SJSA1 (cell line): ENCODE data around the gene TBCA. TPM values are rescaled to one million over a fixed set of nuclear protein-coding genes. Genes with fewer than 3 reads are reported as not detected.
A peak's percentile ranks its signal among the peaks of the same experiment; 100 is the strongest.

Experiments
- DNase-seq, 2 experiments: peaks; one replicate each; pipeline ENCODE4 v3.0.0-alpha.2; 2015 to 2020; ENCODE audit warnings: low spot score in 2 of 2, low read depth in 1 of 2
- H3K27ac ChIP-seq: fragments of 250-450 bp; sonication (Bioruptor Pico); 2 replicates; pipeline ENCODE4 v1.5.1; 2020; ENCODE audit warnings: mild to moderate bottlenecking, moderate library complexity
- H3K27me3 ChIP-seq: fragments of 250-450 bp; sonication (Bioruptor Pico); replicated peaks from 2 replicates; pipeline ENCODE4 v1.5.1; 2020; ENCODE audit warnings: mild to moderate bottlenecking, moderate library complexity
- H3K36me3 ChIP-seq: fragments of 250-450 bp; sonication (Bioruptor Pico); 2 replicates; pipeline ENCODE4 v1.5.1; 2020; ENCODE audit warnings: mild to moderate bottlenecking
- H3K4me1 ChIP-seq: fragments of 250-450 bp; sonication (Bioruptor Pico); replicated peaks from 2 replicates; pipeline ENCODE4 v1.6.1; 2021; ENCODE audit warnings: mild to moderate bottlenecking
- H3K4me3 ChIP-seq: fragments of 250-450 bp; sonication (Bioruptor Pico); 2 replicates; pipeline ENCODE4 v1.5.1; 2020; ENCODE audit warnings: mild to moderate bottlenecking
- H3K9me3 ChIP-seq: fragments of 250-450 bp; sonication (Bioruptor Pico); replicated peaks from 2 replicates; pipeline ENCODE4 v1.5.1; 2020; ENCODE audit warnings: mild to moderate bottlenecking
- total RNA-seq: library from RNA; depleted of rRNA; stranded (reverse); fragments of >200 nt; shearing (Covaris generic); gene quantifications from 2 replicates; pipeline ENCODE4 v1.2.3, GENCODE V29; 2014

Gene TBCA
- total RNA-seq, 1 experiment from 2014 or later: 167 TPM

DNA sequence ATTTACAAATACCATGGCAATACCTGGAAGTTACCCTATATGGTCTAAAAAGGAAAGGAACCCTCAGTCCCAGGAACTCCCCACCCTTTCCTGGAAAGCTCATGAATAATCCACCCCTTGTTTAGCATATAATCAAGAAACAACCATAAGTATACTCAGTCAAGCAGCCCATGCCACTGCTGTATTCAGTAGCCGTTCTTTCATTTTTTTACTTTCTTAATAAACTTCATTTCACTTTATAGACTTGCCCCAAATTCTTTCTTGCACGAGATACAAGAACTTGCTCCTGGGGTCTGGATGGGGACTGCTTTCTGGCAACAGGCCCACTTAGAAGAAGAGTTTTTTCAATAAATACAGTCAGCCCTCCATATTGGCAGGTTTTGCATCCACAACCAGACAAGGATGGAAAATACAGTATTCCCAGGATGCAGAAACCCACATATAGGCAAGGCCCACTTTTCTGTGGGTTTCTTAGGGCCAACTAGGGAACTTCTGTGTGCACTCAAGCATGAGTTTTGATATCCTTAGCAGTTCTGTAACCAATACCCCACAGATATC is 2.8 kb upstream of the TBCA start:
- Histone ChIP-seq H3K36me3 (peaks cover 17% of the 10 kb centered on the region), H3K9me3 (no peaks in the 10 kb centered on the region), H3K27me3 (no peaks in the 10 kb centered on the region), H3K4me3 (no peak overlapping the region), H3K27ac (no peak overlapping the region), H3K4me1 (peaks cover 11% of the 10 kb centered on the region)
- no peak for DNase-seq

DNA sequence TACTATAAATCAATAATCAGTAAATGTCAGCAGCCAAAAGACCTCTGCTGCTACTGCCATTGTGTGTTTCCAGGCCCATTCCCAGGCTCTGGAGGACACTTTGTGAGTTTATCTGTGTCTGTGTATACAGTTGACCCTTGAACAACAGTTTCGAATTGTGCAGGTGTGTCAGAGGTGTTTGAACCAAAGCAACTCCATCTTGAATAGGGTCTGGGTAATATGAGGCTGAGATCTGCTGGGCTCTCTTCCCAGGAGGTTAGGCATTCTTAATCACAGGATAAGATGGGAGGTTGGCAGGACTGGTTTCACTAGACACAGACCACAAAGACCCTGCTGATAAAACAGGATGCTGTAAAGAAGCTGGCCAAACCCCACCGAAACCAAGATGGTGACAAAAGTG is 2.3 kb upstream of the TBCA start:
- DNase-seq: no peak
- Histone ChIP-seq H3K27ac (no peak overlapping the region), H3K9me3 (no peaks in the 10 kb centered on the region), H3K4me3 (no peak overlapping the region), H3K27me3 (no peaks in the 10 kb centered on the region), H3K36me3 (peaks cover 22% of the 10 kb centered on the region), H3K4me1 (peaks cover 11% of the 10 kb centered on the region)

DNA sequence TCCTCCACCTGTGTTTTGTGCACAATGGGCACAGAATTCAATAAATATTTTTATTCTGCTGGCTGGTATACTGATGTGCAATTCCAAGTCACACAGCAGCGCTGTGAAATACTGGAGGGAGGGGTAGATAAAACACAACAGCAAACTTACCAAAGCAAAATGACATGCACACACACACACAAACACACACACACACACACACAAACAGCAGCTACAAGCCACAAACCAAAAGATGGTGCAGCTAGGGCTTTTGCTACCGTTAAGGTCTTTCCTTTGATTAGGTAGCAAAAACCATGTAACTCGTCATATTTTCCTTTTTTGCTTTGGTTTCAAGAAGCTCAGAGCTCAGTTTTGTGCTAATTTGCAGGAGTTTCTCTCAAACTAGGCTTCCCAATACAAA is 1.8 kb upstream of the TBCA start:
- H3K27ac ChIP-seq: no peak overlapping the region
- no peak for DNase-seq
- H3K27me3 ChIP-seq: no peaks in the 10 kb centered on the region
- peaks cover 27% of the 10 kb centered on the region for H3K36me3 ChIP-seq
- no peaks in the 10 kb centered on the region for H3K9me3 ChIP-seq
- peaks cover 11% of the 10 kb centered on the region for H3K4me1 ChIP-seq
- no peak overlapping the region for H3K4me3 ChIP-seq

DNA sequence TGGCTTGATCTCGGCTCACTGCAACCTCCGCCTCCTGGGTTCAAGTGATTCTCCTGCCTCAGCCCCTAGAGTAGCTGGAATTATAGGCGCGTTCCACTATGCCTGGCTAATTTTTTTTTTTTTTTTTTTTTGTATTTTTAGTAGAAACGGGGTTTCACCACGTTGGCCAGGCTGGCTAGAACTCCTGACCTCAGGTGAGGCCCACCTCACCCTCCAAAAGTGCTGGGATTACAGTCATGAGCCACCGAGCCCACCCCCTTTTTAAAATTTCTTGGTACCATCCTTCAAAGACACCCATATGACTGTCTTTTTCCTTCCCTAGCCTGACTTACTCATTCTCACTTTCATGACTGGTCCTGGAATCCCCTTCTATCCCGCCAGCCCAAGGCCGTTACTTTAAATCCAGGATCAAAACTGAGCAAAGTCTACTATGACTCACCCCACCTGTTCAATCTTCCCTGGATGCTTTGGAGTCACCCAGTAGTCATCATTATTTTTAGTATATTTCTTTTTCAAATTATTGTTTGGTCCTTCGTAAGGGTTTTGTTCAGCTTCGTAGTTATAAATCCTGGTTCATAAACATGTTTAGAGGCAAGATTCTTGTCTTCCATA is 1.2 kb upstream of the TBCA start:
- no peaks in the 10 kb centered on the region for H3K27me3 ChIP-seq
- H3K27ac ChIP-seq: no peak overlapping the region
- peaks cover 28% of the 10 kb centered on the region for H3K36me3 ChIP-seq
- H3K9me3 ChIP-seq: no peaks in the 10 kb centered on the region
- no peak overlapping the region for H3K4me3 ChIP-seq
- DNase-seq: no peak
- H3K4me1 ChIP-seq: peaks cover 11% of the 10 kb centered on the region

DNA sequence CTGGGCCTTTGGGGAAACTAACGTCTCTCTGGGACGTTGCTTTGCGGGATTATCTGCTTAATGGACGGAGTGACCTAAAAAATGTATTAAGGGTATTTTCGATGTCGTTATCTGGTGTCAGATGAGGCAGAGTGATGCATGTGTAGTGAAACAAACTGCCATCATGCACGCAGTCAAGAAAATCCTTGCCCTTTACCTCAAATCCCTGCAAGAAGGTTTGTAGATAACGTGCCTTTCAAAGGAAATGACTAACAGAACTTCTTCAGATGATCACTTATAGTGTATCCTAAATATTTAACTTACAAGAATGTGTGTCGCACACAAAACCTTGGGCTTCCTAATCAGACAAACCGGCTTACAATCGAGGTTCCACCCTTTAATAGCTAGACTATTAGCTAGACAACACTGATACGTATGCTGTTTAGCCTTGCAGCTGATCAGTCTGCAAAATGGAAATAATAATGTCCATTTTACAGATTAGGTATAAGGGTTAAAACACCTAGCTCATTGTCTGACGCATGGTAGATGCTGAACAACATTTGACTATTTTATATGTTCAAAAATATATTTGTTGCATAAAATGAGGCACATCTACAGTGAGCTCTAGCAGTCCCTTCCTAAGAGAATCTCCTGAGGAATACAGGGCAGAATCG is 541 bp upstream of the TBCA start:
- Histone ChIP-seq H3K36me3 (peaks cover 28% of the 10 kb centered on the region), H3K27me3 (no peaks in the 10 kb centered on the region), H3K4me3 (peak overlapping the region; percentile 79), H3K27ac (no peak overlapping the region), H3K4me1 (peaks cover 11% of the 10 kb centered on the region), H3K9me3 (no peaks in the 10 kb centered on the region)
- no peak for DNase-seq

DNA sequence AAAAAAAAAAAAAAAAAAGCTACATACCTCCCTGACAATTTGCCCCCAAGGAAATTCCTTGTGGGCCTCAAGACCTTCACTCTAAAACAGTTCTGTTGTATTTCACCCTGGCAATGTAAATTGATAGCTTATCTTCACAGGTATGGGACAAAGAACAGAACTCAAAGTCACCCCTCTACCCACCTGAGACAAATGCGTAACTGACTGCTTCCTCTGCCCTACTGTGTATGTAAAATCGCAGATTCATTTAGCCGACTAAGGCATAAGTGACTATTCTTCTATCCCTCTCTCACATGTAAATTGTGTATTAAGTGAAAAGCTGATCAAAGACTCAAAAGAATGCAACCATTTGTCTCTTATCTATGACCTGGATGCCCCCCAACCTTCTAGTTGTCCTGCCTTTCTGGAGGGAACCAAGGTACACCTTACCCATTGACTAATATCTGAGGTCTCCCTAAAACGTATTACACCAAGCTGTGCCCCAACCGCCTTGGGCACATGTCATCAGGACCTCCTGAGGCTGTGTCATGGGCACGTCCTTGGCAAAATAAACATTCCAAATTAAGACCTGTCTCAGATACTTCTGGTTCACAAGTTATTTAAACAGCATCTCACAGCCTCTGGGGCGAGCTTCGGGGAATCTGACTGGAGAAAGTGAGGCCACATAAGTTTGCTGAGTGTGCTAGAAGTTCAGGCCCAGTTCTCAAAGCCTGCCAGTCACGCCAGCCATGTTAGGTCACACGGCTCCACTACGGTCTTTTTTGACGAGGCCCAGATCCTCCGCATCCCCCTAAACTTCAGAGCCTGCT is 954 bp downstream of the TBCA start:
- Histone ChIP-seq H3K36me3 (peaks cover 31% of the 10 kb centered on the region), H3K27me3 (no peaks in the 10 kb centered on the region), H3K4me3 (peak overlapping the region; percentile 79), H3K9me3 (no peaks in the 10 kb centered on the region), H3K27ac (peak overlapping the region; percentile 86), H3K4me1 (peaks cover 11% of the 10 kb centered on the region)
- no peak for DNase-seq

DNA sequence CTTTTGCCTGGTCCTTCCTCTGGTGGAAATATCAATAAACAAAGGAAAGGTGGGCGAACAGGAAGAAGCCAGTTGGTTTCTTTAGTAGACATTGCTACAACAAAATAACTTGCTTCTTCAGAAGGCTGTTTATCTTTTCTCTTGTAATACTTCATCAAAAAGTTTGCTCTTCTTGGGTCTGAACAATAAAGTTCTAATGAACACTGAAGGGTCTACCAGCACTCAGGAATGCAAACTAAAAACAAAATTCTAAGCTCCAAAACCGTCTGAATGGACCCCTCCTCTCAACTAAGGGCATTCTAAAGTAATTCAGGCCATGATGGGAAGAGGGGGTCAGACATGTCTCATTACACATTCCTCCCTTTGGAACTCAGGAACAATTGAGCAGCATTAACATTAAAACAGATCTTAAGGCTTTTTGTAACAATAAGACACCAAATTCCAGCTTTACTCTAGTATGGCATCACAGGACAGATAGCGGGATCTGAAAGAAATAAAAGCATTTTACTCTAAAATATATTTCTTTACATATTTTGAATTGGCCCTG is 2.3 kb downstream of the TBCA start:
- H3K27me3 ChIP-seq: no peaks in the 10 kb centered on the region
- DNase-seq: no peak
- peaks cover 11% of the 10 kb centered on the region for H3K4me1 ChIP-seq
- H3K36me3 ChIP-seq: peaks cover 43% of the 10 kb centered on the region
- H3K27ac ChIP-seq: no peak overlapping the region
- H3K4me3 ChIP-seq: no peak overlapping the region
- no peaks in the 10 kb centered on the region for H3K9me3 ChIP-seq

DNA sequence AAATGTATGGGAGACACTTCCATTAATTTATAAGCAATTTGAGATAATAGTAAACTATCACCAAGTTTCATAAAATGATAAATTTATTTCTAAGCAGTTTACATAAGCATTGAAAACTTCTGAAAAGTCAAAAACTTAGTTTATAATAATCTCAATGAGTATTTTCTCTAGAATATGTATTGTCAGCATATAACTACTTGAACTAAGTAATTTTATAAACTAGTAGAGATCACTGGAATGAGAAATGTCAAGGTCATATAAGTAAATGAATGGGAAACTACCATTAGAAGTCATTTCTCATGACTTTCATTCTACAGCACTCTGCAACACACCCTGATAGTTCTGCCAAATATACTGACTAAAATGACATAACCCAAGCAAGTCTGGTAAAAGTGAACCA is 3.4 kb downstream of the TBCA start:
- H3K4me3 ChIP-seq: no peak overlapping the region
- peaks cover 53% of the 10 kb centered on the region for H3K36me3 ChIP-seq
- H3K27me3 ChIP-seq: no peaks in the 10 kb centered on the region
- no peaks in the 10 kb centered on the region for H3K9me3 ChIP-seq
- no peak overlapping the region for H3K27ac ChIP-seq
- DNase-seq: no peak
- peaks cover 11% of the 10 kb centered on the region for H3K4me1 ChIP-seq

DNA sequence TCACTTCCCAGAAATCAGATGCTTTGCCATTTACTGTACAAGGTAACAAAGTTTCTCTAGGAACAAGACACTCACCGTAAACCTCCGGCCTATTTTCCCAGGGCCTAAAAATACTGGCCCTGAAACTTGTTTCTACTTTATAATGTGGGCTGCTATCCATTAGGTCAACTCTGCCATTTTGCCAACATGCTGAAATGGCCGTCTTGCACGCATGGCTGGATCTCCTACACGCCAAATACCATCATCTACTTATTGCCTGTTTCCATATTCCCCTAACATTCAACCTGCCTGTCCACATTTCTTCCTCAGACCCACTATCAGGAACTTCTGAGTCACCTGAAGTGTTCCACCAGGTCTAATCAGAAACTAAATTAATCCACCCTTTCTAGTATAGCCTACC is 4.7 kb downstream of the TBCA start:
- no peak for DNase-seq
- no peaks in the 10 kb centered on the region for H3K27me3 ChIP-seq
- H3K9me3 ChIP-seq: no peaks in the 10 kb centered on the region
- H3K36me3 ChIP-seq: peaks cover 63% of the 10 kb centered on the region
- H3K4me1 ChIP-seq: peaks cover 5% of the 10 kb centered on the region
- H3K4me3 ChIP-seq: no peak overlapping the region
- H3K27ac ChIP-seq: no peak overlapping the region

DNA sequence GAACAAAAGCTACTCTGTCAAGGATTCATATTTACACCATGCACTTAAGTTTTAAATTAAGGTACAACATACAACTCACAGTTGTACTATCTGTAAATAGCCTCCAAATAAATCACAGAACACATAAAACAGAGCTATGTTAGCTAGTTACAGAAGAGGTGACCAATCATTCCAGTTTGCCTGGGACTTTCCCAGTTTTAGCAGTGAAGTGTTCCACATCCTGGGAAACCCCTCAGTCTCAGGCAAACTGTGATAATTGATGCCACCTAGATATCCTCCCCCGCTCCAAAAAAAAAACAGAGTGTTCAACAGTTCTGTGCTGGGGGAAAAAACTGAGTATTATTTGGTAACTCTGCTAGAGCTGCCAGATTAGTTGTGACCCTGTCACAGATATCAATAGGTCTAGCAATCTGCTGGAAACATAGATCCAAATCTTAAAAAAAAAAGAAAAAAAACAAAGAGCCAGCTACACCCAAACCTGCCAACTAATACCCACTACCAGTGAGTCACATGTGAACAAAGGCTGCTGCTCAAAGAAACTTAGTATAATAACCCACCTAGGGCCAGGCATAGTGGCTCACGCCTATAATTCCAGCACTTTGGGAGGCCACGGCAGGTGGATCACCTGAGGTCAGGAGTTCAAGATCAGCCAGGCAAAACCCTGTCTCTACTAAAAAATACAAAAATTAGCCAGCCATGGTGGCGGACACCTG is 5.7 kb downstream of the TBCA start:
- Histone ChIP-seq H3K4me3 (no peak overlapping the region), H3K27ac (no peak overlapping the region), H3K9me3 (no peaks in the 10 kb centered on the region), H3K4me1 (peaks cover 5% of the 10 kb centered on the region; the same call in 1 of the 2 replicates), H3K27me3 (no peaks in the 10 kb centered on the region), H3K36me3 (peaks cover 57% of the 10 kb centered on the region)
- no peak for DNase-seq

DNA sequence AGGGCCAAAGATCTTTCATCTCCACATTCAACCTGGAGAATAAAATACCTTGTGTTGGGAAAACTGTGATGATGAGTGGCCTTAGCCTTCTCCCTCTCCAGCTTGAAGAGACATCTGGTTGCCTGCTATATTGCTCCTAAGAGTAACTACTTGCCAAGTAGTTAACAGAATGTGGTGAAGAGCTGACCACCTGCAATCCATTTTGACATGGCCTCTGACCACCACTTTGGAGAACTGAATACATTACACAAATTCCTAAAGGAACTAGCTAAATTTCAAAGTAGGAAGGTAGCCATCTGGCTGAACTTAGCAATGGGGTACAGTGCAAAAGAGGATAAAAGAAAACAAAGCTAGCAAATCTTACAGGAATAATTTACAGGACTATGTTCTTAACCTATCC is 7.2 kb downstream of the TBCA start:
- H3K4me3 ChIP-seq: no peak overlapping the region
- no peaks in the 10 kb centered on the region for H3K27me3 ChIP-seq
- no peak overlapping the region for H3K27ac ChIP-seq
- H3K36me3 ChIP-seq: peaks cover 46% of the 10 kb centered on the region
- no peaks in the 10 kb centered on the region for H3K9me3 ChIP-seq
- no peak for DNase-seq
- H3K4me1 ChIP-seq: no peaks in the 10 kb centered on the region; the same call in 1 of the 2 replicates

DNA sequence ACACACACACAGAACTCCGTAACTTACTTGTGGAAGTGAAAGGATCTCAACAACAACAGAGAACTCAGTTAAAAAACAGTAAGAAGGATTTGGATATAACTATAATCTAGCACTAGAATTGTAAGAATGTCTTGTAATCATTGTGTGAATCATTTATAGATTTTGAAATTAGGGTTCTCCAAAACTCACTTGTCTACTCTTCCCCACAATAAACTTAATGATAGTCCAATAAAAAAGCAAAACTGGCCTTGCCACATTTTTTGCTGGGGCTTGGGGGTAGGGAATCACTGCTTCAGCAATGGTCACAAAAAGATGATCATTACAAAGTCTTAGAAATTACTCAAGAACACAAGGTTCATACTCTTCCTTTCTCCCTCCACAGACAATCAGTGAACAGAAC is 8.8 kb downstream of the TBCA start:
- Histone ChIP-seq H3K9me3 (no peaks in the 10 kb centered on the region), H3K27ac (no peak overlapping the region), H3K36me3 (peaks cover 35% of the 10 kb centered on the region), H3K27me3 (no peaks in the 10 kb centered on the region), H3K4me3 (no peak overlapping the region), H3K4me1 (no peaks in the 10 kb centered on the region)
- no peak for DNase-seq

DNA sequence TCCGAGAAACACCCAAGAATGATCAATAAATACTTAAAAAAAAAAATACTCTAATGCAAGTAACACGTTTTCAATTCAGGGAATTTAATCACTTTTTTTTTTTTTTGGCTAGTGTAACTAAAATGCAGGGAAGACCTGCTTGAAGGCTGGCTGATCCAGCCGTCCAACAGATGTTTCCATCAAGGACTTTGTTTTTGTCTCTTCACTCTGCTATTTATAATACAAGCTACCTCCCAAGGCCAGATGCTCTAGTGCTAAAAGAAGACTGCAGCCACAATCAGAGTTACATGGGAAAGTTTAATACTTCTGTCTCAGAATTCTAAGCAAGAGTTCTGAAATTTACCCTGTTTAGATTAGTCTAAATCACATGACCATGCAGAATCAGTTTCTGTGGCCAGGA is 14.5 kb downstream of the TBCA start:
- no peak for DNase-seq
- Histone ChIP-seq H3K9me3 (no peaks in the 10 kb centered on the region), H3K4me1 (no peaks in the 10 kb centered on the region), H3K4me3 (no peak overlapping the region), H3K36me3 (peaks cover 19% of the 10 kb centered on the region), H3K27ac (no peak overlapping the region), H3K27me3 (no peaks in the 10 kb centered on the region)
